GM12864 (cell line): ENCODE measurements around the gene MGAT4C.

Source experiments
- DNase-seq: peaks from one replicate; pipeline ENCODE4 v3.0.0-alpha.2; 2011; ENCODE audit warnings: low read depth
- H3K4me3 ChIP-seq: 2 replicates; pipeline ENCODE4 v1.5.1; 2011; ENCODE audit warnings: mild to moderate bottlenecking, low read depth, low read length, control low read depth
- TF ChIP-seq, protein P1 (sequence below): IDR thresholded peaks from 2 replicates; pipeline ENCODE4 v1.5.1; 2011; ENCODE audit warnings: low read depth, mild to moderate bottlenecking, moderate library complexity, low read length, control low read depth, inconsistent platforms; ENCODE audit errors: missing control alignments

The MGAT4C gene

DNA sequence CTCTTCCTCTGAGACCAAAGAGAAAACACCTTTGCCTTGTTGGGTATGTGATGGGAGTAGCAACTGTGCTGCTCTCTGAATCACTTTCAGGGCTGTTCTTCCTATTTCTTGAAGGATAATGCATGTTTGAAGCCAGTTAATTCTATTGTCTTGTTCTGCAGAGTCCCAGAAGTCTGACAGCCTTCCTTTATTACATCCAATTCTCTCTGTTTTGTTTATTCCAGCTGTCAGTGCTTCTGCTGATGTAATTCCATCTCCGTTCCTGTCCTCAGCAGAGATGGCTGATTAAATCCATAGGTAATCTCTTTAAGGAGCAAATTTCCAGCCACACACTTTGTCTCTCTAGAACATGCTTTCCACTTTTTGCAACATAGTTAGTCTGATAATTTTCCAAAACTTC, 59.7 kb downstream of the MGAT4C start:
- H3K4me3 ChIP-seq, result no peak overlapping the region
- no peak for DNase-seq
- TF ChIP-seq, protein P1, sequence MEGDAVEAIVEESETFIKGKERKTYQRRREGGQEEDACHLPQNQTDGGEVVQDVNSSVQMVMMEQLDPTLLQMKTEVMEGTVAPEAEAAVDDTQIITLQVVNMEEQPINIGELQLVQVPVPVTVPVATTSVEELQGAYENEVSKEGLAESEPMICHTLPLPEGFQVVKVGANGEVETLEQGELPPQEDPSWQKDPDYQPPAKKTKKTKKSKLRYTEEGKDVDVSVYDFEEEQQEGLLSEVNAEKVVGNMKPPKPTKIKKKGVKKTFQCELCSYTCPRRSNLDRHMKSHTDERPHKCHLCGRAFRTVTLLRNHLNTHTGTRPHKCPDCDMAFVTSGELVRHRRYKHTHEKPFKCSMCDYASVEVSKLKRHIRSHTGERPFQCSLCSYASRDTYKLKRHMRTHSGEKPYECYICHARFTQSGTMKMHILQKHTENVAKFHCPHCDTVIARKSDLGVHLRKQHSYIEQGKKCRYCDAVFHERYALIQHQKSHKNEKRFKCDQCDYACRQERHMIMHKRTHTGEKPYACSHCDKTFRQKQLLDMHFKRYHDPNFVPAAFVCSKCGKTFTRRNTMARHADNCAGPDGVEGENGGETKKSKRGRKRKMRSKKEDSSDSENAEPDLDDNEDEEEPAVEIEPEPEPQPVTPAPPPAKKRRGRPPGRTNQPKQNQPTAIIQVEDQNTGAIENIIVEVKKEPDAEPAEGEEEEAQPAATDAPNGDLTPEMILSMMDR, result no peak

DNA sequence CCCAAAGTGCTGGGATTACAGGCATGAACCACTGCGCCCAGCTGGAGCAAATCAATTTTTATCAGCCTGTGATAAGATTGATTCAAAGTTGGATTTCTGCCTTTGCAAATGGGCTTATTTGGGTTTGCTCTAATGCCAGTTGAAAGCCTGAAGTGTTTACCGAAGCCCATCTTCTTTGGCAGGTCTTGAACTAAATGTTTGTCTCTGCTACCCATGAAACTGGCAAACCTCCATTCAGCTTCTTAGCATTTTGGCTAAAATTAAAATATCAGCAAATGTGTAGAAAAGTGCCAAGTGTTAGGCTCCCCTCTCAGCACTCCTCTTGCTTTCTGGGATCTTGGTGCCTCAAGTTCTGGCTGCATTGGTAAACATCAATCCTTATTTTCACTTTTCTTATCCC, 61.5 kb downstream of the MGAT4C start:
- H3K4me3 ChIP-seq, result no peak overlapping the region
- TF ChIP-seq, protein P1, result no peak
- no peak for DNase-seq

- no peak overlapping the region for H3K4me3 ChIP-seq
- TF ChIP-seq, protein P1, result no peak
- DNase-seq, result no peak
These were observed 62.3 kb downstream of the MGAT4C start for GRCh38 chr12:86193931-86194330.

GRCh38 chr12:86188226-86188625, 68.0 kb downstream of the MGAT4C start:
- H3K4me3 ChIP-seq, result no peak overlapping the region
- no peak for DNase-seq
- TF ChIP-seq, protein P1, result no peak

DNA sequence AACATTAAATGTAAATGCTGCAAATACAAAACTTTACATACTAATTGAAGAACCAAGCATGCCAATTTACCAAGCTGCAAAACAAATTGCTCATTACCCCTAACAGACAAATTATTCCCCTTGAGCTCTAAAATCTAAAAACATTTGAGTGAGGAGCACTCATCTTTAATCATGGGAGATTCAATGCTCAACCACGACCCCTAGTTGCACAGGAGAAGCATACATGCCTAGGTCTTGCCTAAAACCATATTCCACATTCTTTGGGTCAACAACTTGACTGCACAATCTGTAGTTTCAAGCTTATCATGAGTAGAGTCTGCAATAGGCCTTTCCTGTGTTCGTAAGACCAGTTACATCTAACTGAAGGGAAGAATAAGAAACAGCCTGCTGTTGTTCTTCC, 69.7 kb downstream of the MGAT4C start:
- H3K4me3 ChIP-seq, result no peak overlapping the region
- DNase-seq, result no peak
- TF ChIP-seq, protein P1, result no peak

GRCh38 chr12:86179855-86180254, 76.3 kb downstream of the MGAT4C start:
- H3K4me3 ChIP-seq, result no peak overlapping the region
- DNase-seq, result no peak
- TF ChIP-seq, protein P1, result no peak

DNA sequence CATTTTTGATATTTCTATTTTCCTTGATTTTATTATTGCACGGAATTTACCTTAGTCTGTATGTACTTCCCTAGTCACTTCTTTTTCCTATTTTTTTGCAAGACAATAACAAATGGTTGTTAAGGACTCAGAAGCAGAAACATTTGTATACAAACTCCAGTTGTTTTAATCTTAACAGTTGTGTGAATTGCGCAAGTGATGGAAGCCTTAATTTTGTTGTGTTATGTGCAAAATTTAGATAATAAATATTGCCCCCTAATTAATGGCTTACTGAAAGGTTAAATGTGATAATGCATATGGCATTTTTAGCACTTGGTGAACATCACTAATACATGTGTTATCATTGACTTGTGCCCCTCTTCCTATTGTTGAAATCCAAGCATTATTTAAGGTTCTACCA, 82.0 kb downstream of the MGAT4C start:
- DNase-seq, result no peak
- TF ChIP-seq, protein P1, result no peak
- no peak overlapping the region for H3K4me3 ChIP-seq
